ENCODE results near the gene USP9X. TPM values are rescaled to one million over a fixed set of nuclear protein-coding genes. Genes with fewer than 3 reads are reported as not detected.

USP9X gene
- polyA plus RNA-seq, 1 donor from 2014 or later, result 20.6 TPM

- H3K4me3 Mint-ChIP-seq, result no peak overlapping the region
- H3K27me3 Mint-ChIP-seq, result peaks cover 12% of the 10 kb centered on the region
- H3K9me3 Mint-ChIP-seq, result no peaks in the 10 kb centered on the region
- peaks cover 4% of the 10 kb centered on the region for H3K36me3 Mint-ChIP-seq
- H3K27ac Mint-ChIP-seq, result no peak overlapping the region
- peaks cover 0 to 2% (median 0%) of the 10 kb centered on the region in 3 donors for H3K4me1 Mint-ChIP-seq
Observed at GRCh38 chrX:41067721-41068120, 17.5 kb upstream of the USP9X start.

DNA sequence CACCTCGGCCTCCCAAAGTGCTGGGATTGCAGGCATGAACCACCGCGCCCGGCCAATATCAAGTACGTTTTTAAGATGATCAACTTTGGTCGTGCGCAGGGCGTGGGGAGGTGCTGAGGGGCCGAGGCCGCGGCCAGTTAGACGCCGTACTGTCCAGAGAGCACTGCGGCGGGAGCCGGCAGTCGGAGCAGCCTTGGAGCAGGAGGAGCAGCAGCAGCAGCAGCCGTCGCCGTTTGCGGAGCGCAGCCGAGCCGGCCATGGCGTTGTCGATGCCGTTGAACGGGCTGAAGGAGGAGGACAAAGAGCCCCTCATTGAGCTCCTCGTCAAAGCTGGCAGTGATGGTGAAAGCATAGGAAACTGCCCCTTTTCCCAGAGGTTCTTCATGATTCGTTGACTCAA lies 8.5 kb upstream of the USP9X start:
- Mint-ChIP-seq H3K27me3 (peaks cover 11% of the 10 kb centered on the region), H3K27ac (no peak overlapping the region), H3K36me3 (no peaks in the 10 kb centered on the region), H3K9me3 (peaks cover 0 to 1% (median 0%) of the 10 kb centered on the region in 3 donors), H3K4me1 (no peaks in the 10 kb centered on the region), H3K4me3 (no peak overlapping the region)

DNA sequence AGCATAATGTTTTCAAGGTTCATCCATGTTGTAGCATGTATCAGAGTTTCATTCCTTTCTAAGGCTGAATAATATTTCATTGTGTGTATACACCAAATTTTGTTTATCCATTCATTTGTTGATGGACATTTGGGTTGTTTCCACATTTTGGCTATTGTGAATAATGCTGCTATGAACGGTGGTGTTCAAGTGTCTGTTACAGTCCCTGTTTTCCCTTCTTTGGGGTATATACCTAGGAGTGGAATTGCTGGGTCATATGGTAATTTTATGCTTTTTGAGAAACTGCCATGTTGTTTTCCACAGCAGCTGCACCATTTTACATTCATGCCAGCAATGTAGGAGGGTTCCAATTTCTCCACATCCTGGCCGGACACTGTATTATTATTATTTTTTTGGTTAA lies 3.4 kb upstream of the USP9X start:
- peaks cover 0 to 6% (median 0%) of the 10 kb centered on the region in 3 donors for H3K9me3 Mint-ChIP-seq
- H3K4me1 Mint-ChIP-seq, result peaks cover 5 to 13% (median 7%) of the 10 kb centered on the region in 3 donors
- H3K36me3 Mint-ChIP-seq, result peaks cover 2% of the 10 kb centered on the region
- H3K27ac Mint-ChIP-seq, result no peak overlapping the region
- peaks cover 3% of the 10 kb centered on the region for H3K27me3 Mint-ChIP-seq
- H3K4me3 Mint-ChIP-seq, result no peak overlapping the region

GRCh38 chrX:41082783-41083182 lies 2.5 kb upstream of the USP9X start:
- Mint-ChIP-seq H3K9me3 (peaks cover 0 to 6% (median 0%) of the 10 kb centered on the region in 3 donors), H3K4me3 (peak overlapping the region in 3 of 4 donors; percentile 2 to 59 (median 50)), H3K4me1 (peaks cover 8 to 17% (median 15%) of the 10 kb centered on the region in 3 donors), H3K27me3 (peaks cover 3% of the 10 kb centered on the region), H3K36me3 (peaks cover 3% of the 10 kb centered on the region), H3K27ac (peak overlapping the region in 2 of 3 donors; percentile 26 to 45)

GRCh38 chrX:41084044-41084892 lies 977 bp upstream of the USP9X start:
- H3K27ac Mint-ChIP-seq, result peak overlapping the region; percentile 99 to 100 (median 100)
- H3K36me3 Mint-ChIP-seq, result peaks cover 6% of the 10 kb centered on the region
- peak overlapping the region; percentile 80 to 99 (median 96) for H3K4me3 Mint-ChIP-seq
- no peaks in the 10 kb centered on the region for H3K27me3 Mint-ChIP-seq
- peaks cover 19 to 31% (median 21%) of the 10 kb centered on the region in 3 donors for H3K4me1 Mint-ChIP-seq
- peaks cover 0 to 4% (median 0%) of the 10 kb centered on the region in 3 donors for H3K9me3 Mint-ChIP-seq

GRCh38 chrX:41085512-41085877 lies 250 bp downstream of the USP9X start:
- H3K4me1 Mint-ChIP-seq, result peaks cover 23 to 40% (median 25%) of the 10 kb centered on the region in 3 donors
- peaks cover 0 to 4% (median 0%) of the 10 kb centered on the region in 3 donors for H3K9me3 Mint-ChIP-seq
- H3K4me3 Mint-ChIP-seq, result peak overlapping the region; percentile 80 to 99 (median 96)

DNA sequence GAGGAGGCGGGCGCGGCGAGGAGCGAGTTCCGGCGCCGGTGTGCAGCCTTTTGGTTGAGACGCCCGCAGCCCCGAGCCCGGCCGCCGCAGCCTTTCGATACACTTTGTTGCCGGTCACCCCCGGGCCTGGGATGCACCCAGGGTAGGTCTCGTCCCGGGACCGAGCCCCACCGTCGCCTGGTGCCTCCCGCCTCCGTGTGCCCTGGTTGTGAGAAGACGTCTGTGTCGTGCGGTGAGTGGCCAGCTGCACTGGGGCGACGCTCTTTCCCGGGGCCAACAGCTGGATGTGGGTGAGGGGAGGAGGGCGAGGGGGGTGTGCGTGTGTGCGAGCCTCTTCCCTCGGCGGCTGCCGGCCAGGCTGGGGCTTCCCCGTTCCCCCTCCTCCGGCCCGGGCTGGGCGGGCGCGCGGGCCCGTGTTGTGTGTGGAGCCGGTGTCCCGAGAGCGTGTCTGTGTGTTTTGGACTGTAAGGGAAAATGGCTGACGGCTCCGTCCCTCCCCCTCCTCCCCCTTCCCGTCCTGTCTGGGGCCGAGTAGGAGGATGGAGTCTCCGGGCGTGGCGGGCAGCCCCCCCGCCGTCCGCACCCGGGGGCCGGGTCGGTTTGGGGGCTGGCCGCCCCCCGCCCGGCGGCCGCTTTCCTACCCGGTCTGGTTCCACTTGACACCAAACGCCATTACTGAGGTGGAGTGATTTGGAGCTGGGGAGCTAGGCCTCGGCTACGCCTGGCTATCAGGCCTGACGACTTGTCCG lies 807 bp downstream of the USP9X start:
- Mint-ChIP-seq H3K27ac (peak overlapping the region; percentile 99 to 100 (median 100)), H3K27me3 (no peaks in the 10 kb centered on the region), H3K4me1 (peaks cover 27 to 45% (median 29%) of the 10 kb centered on the region in 3 donors), H3K4me3 (peak overlapping the region; percentile 80 to 99 (median 96)), H3K9me3 (peaks cover 0 to 4% (median 0%) of the 10 kb centered on the region in 3 donors), H3K36me3 (peaks cover 6% of the 10 kb centered on the region)

More at GRCh38 chrX:41085512-41085877, 250 bp downstream of the USP9X start:
- Mint-ChIP-seq H3K36me3 (peaks cover 6% of the 10 kb centered on the region), H3K27me3 (no peaks in the 10 kb centered on the region), H3K27ac (peak overlapping the region; percentile 99 to 100 (median 100))

GRCh38 chrX:41086627-41086932 lies 1.3 kb downstream of the USP9X start:
- Mint-ChIP-seq H3K4me3 (peak overlapping the region; percentile 80 to 99 (median 96)), H3K27ac (peak overlapping the region; percentile 84 to 100 (median 99)), H3K4me1 (peaks cover 32 to 49% (median 34%) of the 10 kb centered on the region in 3 donors), H3K36me3 (peaks cover 6% of the 10 kb centered on the region), H3K27me3 (no peaks in the 10 kb centered on the region), H3K9me3 (peaks cover 0 to 4% (median 0%) of the 10 kb centered on the region in 3 donors)

GRCh38 chrX:41087201-41087600 lies 2.0 kb downstream of the USP9X start:
- H3K9me3 Mint-ChIP-seq, result peaks cover 0 to 4% (median 0%) of the 10 kb centered on the region in 3 donors
- no peaks in the 10 kb centered on the region for H3K27me3 Mint-ChIP-seq
- peak overlapping the region; percentile 80 to 99 (median 96) for H3K4me3 Mint-ChIP-seq
- H3K4me1 Mint-ChIP-seq, result peaks cover 38 to 54% (median 41%) of the 10 kb centered on the region in 3 donors
- peak overlapping the region; percentile 84 to 100 (median 99) for H3K27ac Mint-ChIP-seq
- peaks cover 6% of the 10 kb centered on the region for H3K36me3 Mint-ChIP-seq

DNA sequence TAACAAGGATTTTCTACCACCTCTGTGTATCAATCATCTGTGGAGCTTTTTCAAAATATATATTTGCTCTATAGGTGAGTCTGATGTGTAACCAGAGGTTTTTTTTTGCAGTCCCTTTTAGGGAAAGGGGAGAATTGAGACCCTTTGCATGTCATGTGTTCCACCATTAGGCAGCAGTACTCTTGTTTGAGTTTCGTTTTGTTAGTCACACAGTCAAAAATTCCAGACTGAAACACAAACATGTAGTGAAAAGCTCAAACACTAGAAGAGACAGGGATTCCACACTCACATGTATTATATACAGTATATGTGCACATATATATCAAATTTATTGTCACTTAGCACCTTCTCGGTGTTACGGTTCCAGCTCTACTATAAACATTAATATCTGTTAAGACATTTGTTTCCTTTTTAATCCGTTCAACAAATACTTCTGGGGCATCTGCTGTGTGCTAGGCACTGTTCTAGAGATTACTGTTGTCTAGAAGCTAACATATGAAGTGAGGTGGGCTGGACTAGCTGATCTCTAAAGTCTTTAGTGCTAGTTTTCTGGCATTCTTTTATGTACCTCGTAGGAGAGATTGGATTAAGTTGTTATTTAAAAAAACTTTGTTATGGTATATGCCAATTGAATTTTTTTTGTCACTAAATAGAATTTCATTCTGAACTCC lies 5.5 kb downstream of the USP9X start:
- H3K9me3 Mint-ChIP-seq, result no peaks in the 10 kb centered on the region
- peak overlapping the region in 1 of 4 donors; percentile 76 for H3K4me3 Mint-ChIP-seq
- peaks cover 4% of the 10 kb centered on the region for H3K36me3 Mint-ChIP-seq
- H3K4me1 Mint-ChIP-seq, result peaks cover 53 to 63% (median 62%) of the 10 kb centered on the region in 3 donors
- no peaks in the 10 kb centered on the region for H3K27me3 Mint-ChIP-seq
- no peak overlapping the region for H3K27ac Mint-ChIP-seq

DNA sequence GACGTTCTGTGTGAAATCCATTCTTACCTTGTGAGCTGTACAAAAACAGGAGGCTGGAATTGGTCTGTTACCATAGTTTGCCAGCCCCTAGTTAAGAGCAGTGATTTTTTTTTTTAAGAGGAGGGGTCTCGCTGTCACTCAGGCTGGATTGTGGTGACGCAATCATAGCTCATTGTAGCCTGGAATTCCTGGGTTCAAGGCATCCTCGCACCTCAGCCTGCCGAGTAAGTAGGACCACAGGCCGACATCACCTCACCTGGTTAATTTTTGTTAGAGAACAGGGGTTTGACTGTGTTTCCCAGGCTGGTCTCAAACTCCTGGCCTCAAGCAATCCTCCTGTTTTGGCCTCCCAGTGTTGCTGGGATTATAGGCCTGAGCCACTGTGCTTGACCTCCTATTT lies 7.5 kb downstream of the USP9X start:
- H3K9me3 Mint-ChIP-seq, result no peaks in the 10 kb centered on the region
- no peak overlapping the region for H3K27ac Mint-ChIP-seq
- peaks cover 2% of the 10 kb centered on the region for H3K36me3 Mint-ChIP-seq
- H3K27me3 Mint-ChIP-seq, result no peaks in the 10 kb centered on the region
- peaks cover 58 to 74% (median 72%) of the 10 kb centered on the region in 3 donors for H3K4me1 Mint-ChIP-seq
- no peak overlapping the region for H3K4me3 Mint-ChIP-seq

DNA sequence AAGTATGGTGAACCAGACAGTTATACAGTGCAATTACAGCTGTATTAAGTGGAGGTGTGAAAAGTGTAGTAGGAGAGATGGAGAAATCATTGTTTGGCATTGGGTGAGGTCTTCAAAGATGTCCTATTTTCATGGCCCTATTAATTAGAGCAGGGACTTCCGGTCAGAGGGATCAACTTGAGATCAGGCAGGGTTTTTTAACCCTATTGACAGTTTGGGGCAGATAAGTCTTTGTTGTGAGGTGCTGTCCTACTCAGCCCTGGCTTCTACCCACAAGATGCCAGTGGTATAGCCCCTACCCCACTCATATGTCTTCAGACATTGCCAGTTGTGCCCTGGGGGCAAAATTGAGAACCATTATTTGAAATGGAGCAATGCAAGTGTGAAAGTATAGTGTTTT lies 9.9 kb downstream of the USP9X start:
- Mint-ChIP-seq H3K4me3 (peak overlapping the region in 2 of 4 donors; percentile 63 to 69), H3K36me3 (peaks cover 2% of the 10 kb centered on the region), H3K9me3 (no peaks in the 10 kb centered on the region), H3K4me1 (peaks cover 49 to 81% (median 65%) of the 10 kb centered on the region in 3 donors), H3K27me3 (no peaks in the 10 kb centered on the region), H3K27ac (no peak overlapping the region)

DNA sequence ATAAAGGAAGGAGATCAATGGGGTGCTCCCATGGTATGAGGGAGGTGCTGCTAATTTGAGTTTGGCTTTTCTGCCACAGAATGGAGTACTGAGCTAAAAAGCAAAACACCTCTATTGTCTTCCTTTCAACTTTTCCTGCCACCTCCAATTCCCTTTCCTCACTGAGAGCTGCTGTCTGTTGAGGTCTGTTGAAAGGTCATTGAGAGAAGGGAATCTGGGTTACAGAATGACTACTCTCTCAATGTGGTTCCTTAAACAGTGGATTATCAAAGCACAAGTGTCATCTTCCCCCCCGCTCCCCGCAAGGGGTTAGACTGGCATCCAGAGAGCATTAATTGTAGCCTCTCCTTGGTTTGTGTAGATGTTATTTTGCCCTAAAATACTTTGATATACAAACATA lies 10.7 kb downstream of the USP9X start:
- H3K27ac Mint-ChIP-seq, result no peak overlapping the region

DNA sequence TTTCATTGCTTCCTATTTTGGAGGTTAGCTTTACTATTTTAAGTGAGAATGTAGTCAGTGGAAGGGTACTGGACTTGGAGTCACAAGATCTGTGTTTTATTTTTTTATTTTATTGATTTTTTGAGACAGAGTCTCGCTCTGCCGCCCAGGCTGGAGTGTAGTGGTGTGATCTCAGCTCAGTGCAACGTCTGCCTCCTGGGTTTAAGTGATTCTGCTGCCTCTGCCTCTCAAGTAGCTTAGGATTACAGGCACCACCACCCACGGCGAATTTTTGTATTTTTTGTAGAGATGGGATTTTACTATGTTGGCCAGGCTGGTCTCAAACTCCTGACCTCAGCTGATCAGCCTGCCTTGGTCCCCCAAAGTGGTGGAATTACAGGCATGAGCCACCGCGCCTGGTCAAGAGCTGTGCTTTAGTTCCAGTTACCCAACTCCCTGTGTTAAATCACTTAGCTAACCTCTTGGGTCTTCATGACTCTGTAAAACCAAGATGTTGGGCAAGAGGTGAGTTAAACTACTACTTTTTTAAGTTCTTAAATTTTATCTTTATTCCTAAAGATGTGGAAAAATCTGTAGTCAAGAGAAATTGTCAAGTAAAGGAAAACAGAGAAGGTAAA lies 11.2 kb downstream of the USP9X start:
- H3K4me1 Mint-ChIP-seq, result peaks cover 42 to 76% (median 57%) of the 10 kb centered on the region in 3 donors
- no peaks in the 10 kb centered on the region for H3K27me3 Mint-ChIP-seq
- peaks cover 2% of the 10 kb centered on the region for H3K36me3 Mint-ChIP-seq
- H3K27ac Mint-ChIP-seq, result peak overlapping the region in 1 of 3 donors; percentile 48
- peak overlapping the region in 1 of 4 donors; percentile 69 for H3K4me3 Mint-ChIP-seq
- H3K9me3 Mint-ChIP-seq, result no peaks in the 10 kb centered on the region

More for the DNA sequence above, 10.7 kb downstream of the USP9X start:
- no peaks in the 10 kb centered on the region for H3K27me3 Mint-ChIP-seq
- H3K4me3 Mint-ChIP-seq, result peak overlapping the region in 1 of 4 donors; percentile 69
- peaks cover 47 to 82% (median 61%) of the 10 kb centered on the region in 3 donors for H3K4me1 Mint-ChIP-seq
- H3K36me3 Mint-ChIP-seq, result peaks cover 2% of the 10 kb centered on the region
- no peaks in the 10 kb centered on the region for H3K9me3 Mint-ChIP-seq
